Measurements from ENCODE around the gene MYO9B.

The MYO9B gene

GRCh38 chr19:17125062-17125727 is 49.6 kb downstream of the MYO9B start:
- H3K9ac ChIP-seq (ENCODE audit: low read length) = peak overlapping the region; percentile 68
- TF ChIP-seq EZH2phosphoT487 (conservative IDR thresholded peaks at IDR 0.05; ENCODE audit: low read length) (no peak), CTCF (IDR thresholded peaks at IDR 0.05; ENCODE audit: insufficient read depth, low read length, poor library complexity, severe bottlenecking) (no peak)
- H4K20me1 ChIP-seq (ENCODE audit: low read depth, low read length) = no peaks in the 10 kb centered on the region
- no peaks in the 10 kb centered on the region for H3K36me3 ChIP-seq (ENCODE audit: low read length)
- peak overlapping the region; percentile 99 for H3K27ac ChIP-seq (ENCODE audit: low read depth, low read length)
- H3K79me2 ChIP-seq (ENCODE audit: insufficient read depth, low read length) = peaks cover 26% of the 10 kb centered on the region
- no peaks in the 10 kb centered on the region for H3K9me2 ChIP-seq (replicated peaks; ENCODE audit: insufficient read depth, low read length)
- no peaks in the 10 kb centered on the region for H3K9me3 ChIP-seq (ENCODE audit: insufficient read depth, low read length)
- peak overlapping the region; percentile 67 for H3K4me2 ChIP-seq (ENCODE audit: low read depth, low read length, poor library complexity, severe bottlenecking)
- no peaks in the 10 kb centered on the region for H3K27me3 ChIP-seq (ENCODE audit: low read length)
- H3F3A ChIP-seq (ENCODE audit: insufficient read depth) = peaks cover 38% of the 10 kb centered on the region
- peak overlapping the region; percentile 48 for H3K4me3 ChIP-seq (ENCODE audit: insufficient read depth, low read length, poor library complexity, severe bottlenecking)
- peak overlapping the region; percentile 54 for H2AFZ ChIP-seq (ENCODE audit: low read depth, low read length, severe bottlenecking)

- H2AFZ ChIP-seq (ENCODE audit: low read depth, low read length, severe bottlenecking) = peak overlapping the region; percentile 54
These were observed 50.4 kb downstream of the MYO9B start for GRCh38 chr19:17125728-17126677.

DNA sequence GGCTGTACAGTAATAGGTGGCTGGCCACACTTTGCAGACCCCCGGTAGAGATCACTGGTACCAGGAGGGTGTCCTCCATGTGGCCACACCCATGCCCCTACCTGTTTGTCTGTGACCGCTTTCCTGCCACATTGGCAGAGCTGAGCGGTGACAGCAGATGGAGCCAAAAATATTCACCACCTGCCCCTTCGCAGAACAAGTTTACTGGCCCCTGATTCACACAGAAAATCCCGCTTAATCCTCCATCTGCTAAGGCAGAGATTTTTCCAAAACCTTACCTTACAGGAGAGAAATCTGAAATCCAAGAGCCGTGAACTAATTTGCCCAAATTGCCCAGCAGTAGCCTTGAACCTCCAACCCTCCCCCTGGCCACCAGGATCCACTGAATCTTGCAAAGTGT is 52.1 kb downstream of the MYO9B start:
- peak overlapping the region; percentile 16 for H3K4me2 ChIP-seq (ENCODE audit: low read depth, low read length, poor library complexity, severe bottlenecking)
- peak overlapping the region; percentile 25 for H3K27ac ChIP-seq (ENCODE audit: low read depth, low read length)
- no peaks in the 10 kb centered on the region for H3K9me2 ChIP-seq (replicated peaks; ENCODE audit: insufficient read depth, low read length)

More at GRCh38 chr19:17125728-17126677, 50.4 kb downstream of the MYO9B start:
- H3K9me3 ChIP-seq (ENCODE audit: insufficient read depth, low read length) = no peaks in the 10 kb centered on the region
- H3K4me3 ChIP-seq (ENCODE audit: insufficient read depth, low read length, poor library complexity, severe bottlenecking) = peak overlapping the region; percentile 48
- no peaks in the 10 kb centered on the region for H4K20me1 ChIP-seq (ENCODE audit: low read depth, low read length)
- peaks cover 38% of the 10 kb centered on the region for H3F3A ChIP-seq (ENCODE audit: insufficient read depth)
- peak overlapping the region; percentile 67 for H3K4me2 ChIP-seq (ENCODE audit: low read depth, low read length, poor library complexity, severe bottlenecking)
- H3K36me3 ChIP-seq (ENCODE audit: low read length) = no peaks in the 10 kb centered on the region
- peaks cover 26% of the 10 kb centered on the region for H3K79me2 ChIP-seq (ENCODE audit: insufficient read depth, low read length)
- TF ChIP-seq EZH2phosphoT487 (conservative IDR thresholded peaks at IDR 0.05; ENCODE audit: low read length) (no peak), CTCF (IDR thresholded peaks at IDR 0.05; ENCODE audit: insufficient read depth, low read length, poor library complexity, severe bottlenecking) (no peak)
- peak overlapping the region; percentile 99 for H3K27ac ChIP-seq (ENCODE audit: low read depth, low read length)
- H3K9ac ChIP-seq (ENCODE audit: low read length) = peak overlapping the region; percentile 68
- no peaks in the 10 kb centered on the region for H3K27me3 ChIP-seq (ENCODE audit: low read length)
- H3K9me2 ChIP-seq (replicated peaks; ENCODE audit: insufficient read depth, low read length) = no peaks in the 10 kb centered on the region

More for the DNA sequence above, 52.1 kb downstream of the MYO9B start:
- H3K9me3 ChIP-seq (ENCODE audit: insufficient read depth, low read length) = no peaks in the 10 kb centered on the region
- no peaks in the 10 kb centered on the region for H3K36me3 ChIP-seq (ENCODE audit: low read length)
- no peak for TF ChIP-seq EZH2phosphoT487 (conservative IDR thresholded peaks at IDR 0.05; ENCODE audit: low read length)
- no peak for TF ChIP-seq CTCF (IDR thresholded peaks at IDR 0.05; ENCODE audit: insufficient read depth, low read length, poor library complexity, severe bottlenecking)
- H3F3A ChIP-seq (ENCODE audit: insufficient read depth) = peaks cover 42% of the 10 kb centered on the region
- no peak overlapping the region for H2AFZ ChIP-seq (ENCODE audit: low read depth, low read length, severe bottlenecking)
- H3K9ac ChIP-seq (ENCODE audit: low read length) = no peak overlapping the region
- H3K27me3 ChIP-seq (ENCODE audit: low read length) = no peaks in the 10 kb centered on the region
- no peaks in the 10 kb centered on the region for H4K20me1 ChIP-seq (ENCODE audit: low read depth, low read length)
- no peak overlapping the region for H3K4me3 ChIP-seq (ENCODE audit: insufficient read depth, low read length, poor library complexity, severe bottlenecking)
- H3K79me2 ChIP-seq (ENCODE audit: insufficient read depth, low read length) = peaks cover 23% of the 10 kb centered on the region
